Endothelial cell (in vitro differentiated cells): ENCODE data around the gene SH3RF3. TPM values are rescaled to one million over a fixed set of nuclear protein-coding genes. Genes with fewer than 3 reads are reported as not detected.
A peak's percentile ranks its signal among the peaks of the same experiment; 100 is the strongest.

Experiments used
- DNase-seq: peaks from one replicate; pipeline ENCODE4 v3.0.0; 2021; ENCODE audit warnings: low spot score
- H3K27ac Mint-ChIP-seq: one replicate; pipeline ENCODE4 v1.8.0; 2021; ENCODE audit warnings: mixed read lengths, inconsistent platforms; ENCODE audit not compliant: unreplicated experiment
- H3K27me3 Mint-ChIP-seq: one replicate; pipeline ENCODE4 v1.8.0; 2021; ENCODE audit warnings: mild to moderate bottlenecking, moderate library complexity, mixed read lengths, inconsistent platforms; ENCODE audit not compliant: unreplicated experiment
- H3K36me3 Mint-ChIP-seq: one replicate; pipeline ENCODE4 v1.8.0; 2021; ENCODE audit warnings: mild to moderate bottlenecking, low read depth, mixed read lengths, inconsistent platforms; ENCODE audit not compliant: unreplicated experiment
- H3K4me1 Mint-ChIP-seq: one replicate; pipeline ENCODE4 v1.8.0; 2021; ENCODE audit warnings: mild to moderate bottlenecking, mixed read lengths, inconsistent platforms; ENCODE audit not compliant: unreplicated experiment
- H3K4me3 Mint-ChIP-seq: one replicate; pipeline ENCODE4 v1.8.0; 2021; ENCODE audit warnings: mild to moderate bottlenecking, mixed read lengths, inconsistent platforms; ENCODE audit not compliant: unreplicated experiment
- H3K9me3 Mint-ChIP-seq: one replicate; pipeline ENCODE4 v1.8.0; 2021; ENCODE audit warnings: mixed read lengths, inconsistent platforms; ENCODE audit not compliant: unreplicated experiment
- CTCF ChIP-seq: fragments of 200-600 bp; sonication (generic); IDR thresholded peaks from one replicate; pipeline ENCODE4 v1.5.0; 2021; ENCODE audit warnings: antibody characterized with exemption; ENCODE audit not compliant: unreplicated experiment
- total RNA-seq: library from RNA; stranded (reverse); fragmentation: NEBNext Ultra II Directional; extraction: Animal tissue kit (Norgen Biotek cat#: 25700); gene quantifications from one replicate; pipeline ENCODE4 v1.2.1, GENCODE V29; 2021; ENCODE audit not compliant: unreplicated experiment

SH3RF3 gene
- total RNA-seq, 1 donor from 2014 or later: 12.8 TPM

DNA sequence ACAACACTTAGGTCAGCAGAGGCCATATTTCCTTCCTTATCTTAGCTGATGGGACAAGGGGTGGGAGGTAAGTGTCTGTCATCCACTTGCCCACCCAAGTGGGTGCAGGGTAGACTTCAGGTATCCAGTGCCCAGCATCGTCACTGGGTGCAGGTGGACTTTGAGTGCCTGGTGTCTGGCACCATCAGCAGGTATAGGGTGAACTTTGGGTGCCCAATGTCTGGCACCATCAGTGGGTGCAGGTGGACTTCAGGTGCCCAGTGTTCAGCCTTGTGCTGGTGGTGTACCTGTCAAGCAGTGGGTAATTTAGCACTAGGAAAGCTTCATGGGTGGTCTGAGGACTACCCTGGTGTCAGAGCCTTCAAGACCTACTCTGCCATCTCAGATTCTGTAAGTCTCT lies 309.1 kb downstream of the SH3RF3 start:
- H3K27ac Mint-ChIP-seq: no peak overlapping the region
- peaks cover 3% of the 10 kb centered on the region for H3K4me1 Mint-ChIP-seq
- DNase-seq: no peak
- peaks cover 42% of the 10 kb centered on the region for H3K36me3 Mint-ChIP-seq
- H3K4me3 Mint-ChIP-seq: no peak overlapping the region
- peaks cover 13% of the 10 kb centered on the region for H3K9me3 Mint-ChIP-seq
- peaks cover 2% of the 10 kb centered on the region for H3K27me3 Mint-ChIP-seq
- TF ChIP-seq CTCF: no peak

DNA sequence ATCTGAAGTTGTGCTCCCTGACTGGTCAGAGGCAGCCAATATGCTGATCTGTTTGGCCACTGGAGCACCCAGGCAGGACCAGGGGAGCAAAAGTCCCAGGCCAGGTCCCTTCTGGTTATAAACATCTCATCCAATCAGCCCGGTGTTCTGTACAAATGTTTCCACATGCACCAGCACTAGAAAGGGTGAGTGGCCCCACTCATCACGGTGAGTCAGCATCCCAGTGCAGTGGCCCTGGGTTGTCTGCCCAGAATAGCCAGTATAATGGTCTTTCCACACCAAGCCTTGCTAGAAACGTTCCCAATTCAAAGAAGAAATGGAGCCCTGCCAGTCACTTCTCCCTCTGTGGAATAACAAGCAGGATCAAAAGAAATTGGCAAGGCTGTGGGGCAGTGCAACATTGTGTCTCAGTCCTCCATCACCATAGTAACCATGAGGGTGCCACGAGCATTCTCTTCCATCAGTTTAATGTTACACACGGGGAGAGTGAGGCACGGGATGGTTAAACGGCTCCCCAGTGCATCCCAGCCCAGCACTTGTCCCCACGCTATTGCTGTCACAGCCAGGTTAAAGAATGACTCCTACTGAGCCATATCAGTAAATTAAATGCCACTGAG lies 309.9 kb downstream of the SH3RF3 start:
- Mint-ChIP-seq H3K36me3 (peaks cover 49% of the 10 kb centered on the region), H3K4me1 (peaks cover 3% of the 10 kb centered on the region), H3K27me3 (no peaks in the 10 kb centered on the region), H3K9me3 (peaks cover 13% of the 10 kb centered on the region), H3K27ac (no peak overlapping the region), H3K4me3 (no peak overlapping the region)
- TF ChIP-seq CTCF: no peak
- DNase-seq: no peak

DNA sequence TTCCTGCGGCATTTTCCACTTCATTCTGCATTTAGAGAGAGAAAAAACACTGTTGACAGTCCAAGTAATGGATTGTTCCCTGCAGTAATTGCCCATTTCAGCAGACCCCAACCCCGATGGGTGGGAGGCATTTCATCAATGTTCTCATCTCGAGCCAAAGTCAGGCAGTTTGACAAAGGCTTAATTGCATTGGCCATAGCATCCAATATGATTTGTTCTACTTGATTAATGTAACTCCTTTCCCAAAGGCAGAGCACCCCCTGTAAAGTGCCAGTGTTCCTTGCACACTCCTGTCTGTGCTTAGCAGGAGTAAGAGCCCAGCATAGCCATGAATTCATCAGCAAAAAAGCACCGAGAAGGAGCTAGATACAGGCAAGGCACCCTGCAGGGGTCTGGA lies 310.4 kb downstream of the SH3RF3 start:
- Mint-ChIP-seq H3K9me3 (peaks cover 13% of the 10 kb centered on the region), H3K4me1 (peaks cover 3% of the 10 kb centered on the region), H3K4me3 (peak overlapping the region; percentile 9), H3K27ac (no peak overlapping the region), H3K36me3 (peaks cover 49% of the 10 kb centered on the region), H3K27me3 (no peaks in the 10 kb centered on the region)
- no peak for DNase-seq
- TF ChIP-seq CTCF: no peak

DNA sequence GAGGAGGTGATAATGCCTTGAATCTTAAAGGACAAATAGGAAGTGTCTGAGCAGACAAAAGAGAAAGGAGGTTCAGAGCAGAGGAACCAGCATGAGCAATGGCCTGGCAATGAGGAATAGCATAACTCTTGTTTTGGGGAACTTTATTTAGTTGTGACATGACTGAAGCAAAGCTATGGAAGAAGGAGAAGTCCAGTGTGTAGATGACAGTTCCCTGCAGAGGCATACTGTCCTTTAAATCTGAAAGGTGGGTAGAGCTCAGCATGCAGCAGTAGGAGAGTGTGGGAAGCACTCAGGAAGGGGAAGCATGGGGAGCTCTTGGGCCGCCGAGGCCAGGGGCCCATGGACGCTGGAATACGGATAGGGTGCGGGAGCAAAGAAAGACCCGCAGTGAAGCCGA lies 311.0 kb downstream of the SH3RF3 start:
- Mint-ChIP-seq H3K9me3 (peaks cover 19% of the 10 kb centered on the region), H3K27ac (no peak overlapping the region), H3K4me1 (no peaks in the 10 kb centered on the region), H3K27me3 (peaks cover 1% of the 10 kb centered on the region), H3K36me3 (peaks cover 51% of the 10 kb centered on the region), H3K4me3 (peak overlapping the region; percentile 9)
- no peak for TF ChIP-seq CTCF
- DNase-seq: no peak

DNA sequence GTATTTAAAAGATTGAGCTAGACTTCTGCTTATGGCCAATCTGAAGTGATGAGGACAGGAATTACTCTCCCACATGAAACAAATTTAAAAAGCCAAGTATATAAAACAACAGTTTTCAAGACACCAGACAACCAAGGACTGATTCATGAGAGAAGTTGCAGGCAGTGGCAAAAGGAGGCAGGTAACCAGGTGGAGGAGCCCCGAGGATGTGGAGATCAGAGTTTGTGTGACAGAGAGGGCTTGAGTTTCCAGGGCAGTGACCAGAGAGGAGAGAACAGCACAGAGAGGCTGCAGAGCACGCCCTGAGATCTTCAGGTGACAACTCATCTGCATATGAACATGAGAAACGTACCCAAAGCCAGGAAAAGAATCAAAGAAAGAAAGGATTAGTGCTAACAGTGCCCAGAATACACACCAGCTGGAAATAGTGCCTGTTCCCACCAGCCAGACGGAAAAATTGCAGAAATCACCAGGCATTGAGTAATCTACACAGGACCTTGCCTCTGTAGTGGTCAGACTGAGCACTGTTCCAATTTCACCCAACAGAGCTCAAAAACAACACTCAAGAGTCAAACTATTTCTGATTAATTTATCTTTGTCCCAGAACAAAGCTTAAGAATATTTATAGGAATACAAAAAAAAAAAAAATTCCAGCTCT lies 311.6 kb downstream of the SH3RF3 start:
- peak overlapping the region; percentile 39 for H3K4me3 Mint-ChIP-seq
- H3K9me3 Mint-ChIP-seq: peaks cover 21% of the 10 kb centered on the region
- H3K4me1 Mint-ChIP-seq: no peaks in the 10 kb centered on the region
- TF ChIP-seq CTCF: no peak
- no peak overlapping the region for H3K27ac Mint-ChIP-seq
- peaks cover 1% of the 10 kb centered on the region for H3K27me3 Mint-ChIP-seq
- DNase-seq: no peak
- peaks cover 53% of the 10 kb centered on the region for H3K36me3 Mint-ChIP-seq
